RKO (cell line): ENCODE data around the gene LRRTM4.
"Not testable (repeated sequence)": the region's sequence is repeated elsewhere in the genome, so short reads cannot be mapped to it uniquely, and the experiment has no call there.

Experiments used
- DNase-seq: peaks from one replicate; pipeline ENCODE4 v3.0.0-alpha.2; 2016; ENCODE audit warnings: low spot score

Gene LRRTM4

GRCh38 chr2:77314721-77315120 is 207.5 kb downstream of the LRRTM4 start:
- DNase-seq, result no peak

- no peak for DNase-seq
These were observed 211.8 kb downstream of the LRRTM4 start for GRCh38 chr2:77310416-77310815.

- DNase-seq, result no peak
These were observed 212.5 kb downstream of the LRRTM4 start for GRCh38 chr2:77309725-77310124.

GRCh38 chr2:77301441-77301840 is 220.7 kb downstream of the LRRTM4 start:
- no peak for DNase-seq

GRCh38 chr2:77296791-77297190 is 225.4 kb downstream of the LRRTM4 start:
- DNase-seq, result no peak

- no peak for DNase-seq
These were observed 227.7 kb downstream of the LRRTM4 start for GRCh38 chr2:77294474-77294873.

- no peak for DNase-seq
These were observed 237.8 kb downstream of the LRRTM4 start for GRCh38 chr2:77284353-77284752.

- no peak for DNase-seq
These were observed 250.9 kb downstream of the LRRTM4 start for GRCh38 chr2:77271262-77271661.

- DNase-seq, result no peak
These were observed 251.7 kb downstream of the LRRTM4 start for GRCh38 chr2:77270433-77270832.

- no peak for DNase-seq
These were observed 253.6 kb downstream of the LRRTM4 start for GRCh38 chr2:77268626-77269025.

GRCh38 chr2:77232909-77233425 is 289.2 kb downstream of the LRRTM4 start:
- no peak for DNase-seq

- DNase-seq, result no peak
These were observed 293.8 kb downstream of the LRRTM4 start for GRCh38 chr2:77228391-77228790.

GRCh38 chr2:77210725-77211124 is 311.5 kb downstream of the LRRTM4 start:
- no peak for DNase-seq

GRCh38 chr2:77207331-77207730 is 314.8 kb downstream of the LRRTM4 start:
- DNase-seq, result no peak

- DNase-seq, result no peak
These were observed 320.4 kb downstream of the LRRTM4 start for GRCh38 chr2:77201755-77202154.

- no peak for DNase-seq
These were observed 322.8 kb downstream of the LRRTM4 start for GRCh38 chr2:77199411-77199810.

- no peak for DNase-seq
These were observed 328.2 kb downstream of the LRRTM4 start for GRCh38 chr2:77193858-77194448.

GRCh38 chr2:77192811-77193289 is 329.3 kb downstream of the LRRTM4 start:
- DNase-seq, result no peak

- DNase-seq, result no peak
These were observed 330.5 kb downstream of the LRRTM4 start for GRCh38 chr2:77191665-77192064.

GRCh38 chr2:77190721-77191346 is 331.3 kb downstream of the LRRTM4 start:
- DNase-seq, result no peak

- DNase-seq, result no peak
These were observed 337.1 kb downstream of the LRRTM4 start for GRCh38 chr2:77185052-77185451.

GRCh38 chr2:77179297-77179696 is 342.9 kb downstream of the LRRTM4 start:
- DNase-seq, result no peak

- not testable (repeated sequence) for DNase-seq
These were observed 346.9 kb downstream of the LRRTM4 start for GRCh38 chr2:77175266-77175780.

GRCh38 chr2:77169426-77169825 is 352.8 kb downstream of the LRRTM4 start:
- no peak for DNase-seq
